Hippocampal formation (tissue), 2 donors: Measurements from ENCODE around the gene KRTAP1-4.
"Not testable (repeated sequence)": the region's sequence is repeated elsewhere in the genome, so short reads cannot be mapped to it uniquely, and the experiment has no call there.

Source experiments
- DNase-seq, 2 donors: peaks; one replicate each; lab custom pipeline; 2025; lab: John Stamatoyannopoulos, UW

Gene KRTAP1-4

DNA sequence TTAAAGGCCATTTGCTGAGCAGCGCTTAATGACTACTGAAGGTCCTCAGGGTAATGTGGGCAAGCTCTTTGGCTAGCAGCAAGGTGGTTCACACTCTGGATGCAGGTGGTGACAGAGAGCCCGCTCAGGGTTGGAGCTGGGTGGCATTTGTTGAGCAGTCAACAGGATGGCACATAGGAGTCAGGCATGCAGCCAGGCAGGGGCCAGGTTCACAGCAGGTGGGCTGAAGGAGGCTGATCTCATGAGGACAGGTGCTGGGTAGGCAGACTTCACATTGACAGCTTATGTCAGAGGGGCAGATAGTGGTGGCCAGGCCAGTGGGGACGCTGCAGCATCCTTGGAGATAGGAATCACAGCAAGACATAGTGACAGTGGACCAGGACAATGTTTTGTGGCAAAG is 25.6 kb downstream of the KRTAP1-4 start:
- no peak for DNase-seq

DNA sequence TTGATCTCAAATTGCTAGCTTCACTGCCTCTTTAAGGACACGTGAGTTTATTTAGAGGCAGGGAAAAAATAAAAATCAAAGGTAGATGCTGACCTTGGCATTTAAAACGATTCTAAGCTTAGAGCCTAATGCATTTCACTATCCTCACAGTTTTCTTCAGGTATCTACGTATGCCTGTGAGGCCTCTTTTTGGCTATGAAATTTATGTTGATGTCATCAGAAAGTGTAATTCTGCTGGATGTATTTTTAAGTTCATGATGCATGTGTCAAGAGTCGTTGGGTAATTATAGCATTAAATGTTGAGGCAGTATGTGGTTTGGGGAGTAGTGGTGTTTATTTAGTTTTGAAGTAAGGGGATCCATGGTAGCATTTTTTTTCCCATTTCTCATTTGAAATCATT is 26.1 kb downstream of the KRTAP1-4 start:
- DNase-seq: no peak

DNA sequence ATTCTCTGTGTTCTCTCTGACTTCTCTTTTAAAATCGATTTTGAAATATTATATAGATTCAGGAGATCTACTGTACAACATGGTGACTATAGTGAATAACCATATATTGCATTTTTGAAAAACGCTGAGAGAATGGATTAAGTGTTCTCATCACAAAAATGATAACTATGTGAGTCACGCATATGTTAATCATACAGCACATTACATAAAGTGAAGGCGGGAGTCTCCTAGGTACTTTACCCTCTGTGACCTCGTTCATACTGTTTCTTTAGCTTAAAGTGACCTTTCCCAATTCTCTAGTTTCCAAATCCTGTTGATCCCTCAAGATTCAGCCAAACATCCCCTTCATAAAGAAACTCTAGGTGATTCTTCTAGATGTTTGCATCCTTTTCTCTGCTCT is 27.2 kb downstream of the KRTAP1-4 start:
- no peak for DNase-seq

DNA sequence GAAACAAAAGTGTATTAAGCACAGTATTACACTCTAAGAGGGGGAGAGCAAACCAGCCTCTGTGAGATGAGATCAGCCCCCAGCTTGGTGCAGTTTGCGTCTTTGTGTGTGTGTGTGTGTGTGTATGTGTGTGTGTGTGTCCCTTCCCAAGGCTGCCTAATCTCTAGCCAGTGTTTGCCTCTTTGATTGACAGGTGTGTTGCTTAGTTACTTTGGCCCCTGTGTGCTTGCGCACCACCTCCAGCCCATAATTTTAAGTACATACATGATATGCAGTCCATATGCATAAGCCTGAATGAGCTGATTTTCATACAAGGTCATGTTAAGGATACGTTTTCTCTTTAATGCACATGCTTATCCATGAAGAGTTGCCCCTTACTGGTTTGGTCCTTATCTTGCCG is 28.2 kb downstream of the KRTAP1-4 start:
- no peak for DNase-seq

DNA sequence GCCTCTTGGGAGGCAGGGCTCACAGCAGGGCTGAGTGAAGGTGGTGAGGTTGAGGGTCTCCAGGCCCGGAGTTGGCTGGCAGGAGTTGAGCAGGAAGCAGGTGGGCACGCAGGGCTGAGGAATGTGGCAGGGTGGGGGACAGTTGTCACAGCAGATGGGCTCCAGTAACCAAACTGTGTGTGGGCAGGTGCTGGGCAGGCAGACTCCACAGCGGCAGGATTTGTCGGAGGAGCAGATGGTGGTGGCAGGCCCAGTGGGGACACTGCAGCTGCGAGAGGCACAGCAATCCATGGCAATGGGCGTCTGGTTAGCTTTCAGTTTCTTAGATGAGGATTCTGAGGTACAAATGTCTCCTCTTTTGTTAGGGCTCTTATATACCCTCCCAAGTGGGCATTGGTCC is 30.4 kb downstream of the KRTAP1-4 start, which contains the start of gene KRTAP3-2:
TSS of gene KRTAP3-2 (minus strand) at position 344 of the 400 bp plus-strand sequence. CDS start at position 291, 53 bp downstream.
- DNase-seq: not testable (repeated sequence)

DNA sequence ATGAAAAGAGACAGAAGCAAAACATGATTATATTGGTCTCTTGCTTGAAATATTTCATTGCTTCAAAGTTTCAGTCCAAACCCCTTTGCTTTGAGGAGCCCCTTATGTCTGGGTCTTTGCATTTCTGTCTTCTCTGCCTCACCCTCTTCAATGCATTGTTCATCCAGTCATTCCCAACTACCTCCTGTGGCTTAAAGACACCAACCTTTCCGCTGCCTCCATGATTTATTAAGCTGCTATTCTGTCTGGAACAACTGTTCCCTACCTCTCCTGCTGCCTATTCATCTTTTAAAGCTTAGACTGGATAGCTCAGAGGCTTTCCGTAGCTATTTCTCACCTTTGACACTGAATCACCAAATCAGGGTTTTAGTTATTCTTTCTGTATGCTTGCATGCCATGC is 32.6 kb downstream of the KRTAP1-4 start:
- no peak for DNase-seq

DNA sequence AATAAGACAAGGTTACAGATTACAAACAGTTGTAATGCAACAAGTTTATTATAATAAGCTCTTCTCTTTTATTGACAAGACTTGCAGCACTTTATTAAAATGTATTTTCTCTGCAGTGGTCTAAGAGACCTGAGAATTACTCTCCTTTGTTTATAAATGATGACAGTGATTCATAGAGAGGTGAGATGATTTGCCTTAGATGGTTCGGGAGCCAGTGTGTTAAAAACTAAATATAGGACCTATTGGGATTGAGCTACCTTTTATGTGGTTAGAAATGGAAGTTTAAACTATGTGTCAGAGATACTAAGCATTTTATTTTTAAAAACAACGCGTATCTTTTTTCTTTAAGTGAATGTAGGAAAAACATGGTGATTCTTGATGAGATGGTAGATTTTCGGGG is 33.2 kb downstream of the KRTAP1-4 start:
- DNase-seq: no peak

DNA sequence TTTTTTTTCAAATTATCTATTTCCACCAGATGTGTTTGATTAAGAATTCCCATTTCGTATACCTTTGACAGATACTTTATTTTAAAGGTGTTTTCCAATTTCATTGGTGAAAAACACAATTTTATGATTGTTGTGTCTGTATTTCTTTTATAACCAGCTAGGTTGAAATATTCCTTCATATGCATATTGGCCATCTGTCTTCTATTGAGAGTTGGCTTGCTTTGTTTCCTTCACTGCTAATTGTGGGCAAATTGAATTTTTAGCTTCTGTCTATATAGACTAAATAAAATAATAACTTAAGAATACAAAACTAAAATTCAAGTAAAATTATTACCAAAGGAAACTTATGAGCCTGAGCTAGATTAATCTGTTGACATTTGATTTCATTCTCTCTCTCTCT is 34.9 kb downstream of the KRTAP1-4 start:
- no peak for DNase-seq

DNA sequence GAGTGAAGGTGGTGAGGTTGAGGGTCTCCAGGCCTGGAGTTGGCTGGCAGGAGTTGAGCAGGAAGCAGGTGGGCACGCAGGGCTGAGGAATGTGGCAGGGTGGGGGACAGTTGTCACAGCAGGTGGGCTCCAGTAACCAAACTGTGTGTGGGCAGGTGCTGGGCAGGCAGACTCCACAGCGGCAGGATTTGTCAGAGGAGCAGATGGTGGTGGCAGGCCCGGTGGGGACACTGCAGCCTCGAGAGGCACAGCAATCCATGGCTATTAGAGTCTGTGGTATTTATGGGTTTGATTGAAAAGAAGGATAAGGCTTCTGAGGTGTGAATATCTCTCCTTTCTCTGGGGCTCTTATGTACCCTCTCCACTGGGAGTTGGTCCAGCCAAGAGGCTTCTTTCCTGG is 36.2 kb downstream of the KRTAP1-4 start, which contains the start of gene KRTAP3-3:
TSS of gene KRTAP3-3 (minus strand) at position 326 of the 400 bp plus-strand sequence. CDS start at position 259, 67 bp downstream.
- DNase-seq: no peak

DNA sequence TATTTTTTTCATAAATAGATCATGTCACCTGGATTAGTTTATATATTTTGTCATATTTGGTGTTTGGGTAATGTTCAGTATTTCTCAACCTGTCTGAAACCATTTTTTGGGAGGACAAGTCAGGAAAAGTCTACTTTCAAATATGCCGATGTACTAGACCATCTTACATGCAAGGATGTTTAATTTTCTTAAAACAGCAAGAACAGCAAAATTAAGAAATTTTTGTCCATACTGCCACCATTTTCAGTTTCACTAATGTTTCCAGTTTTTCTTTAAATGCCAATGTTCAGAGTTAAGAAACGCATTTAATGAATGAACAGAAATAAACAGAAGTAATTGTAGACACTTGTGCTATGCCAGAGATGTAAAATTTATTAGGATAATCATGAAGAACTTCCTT is 36.9 kb downstream of the KRTAP1-4 start:
- DNase-seq: no peak

DNA sequence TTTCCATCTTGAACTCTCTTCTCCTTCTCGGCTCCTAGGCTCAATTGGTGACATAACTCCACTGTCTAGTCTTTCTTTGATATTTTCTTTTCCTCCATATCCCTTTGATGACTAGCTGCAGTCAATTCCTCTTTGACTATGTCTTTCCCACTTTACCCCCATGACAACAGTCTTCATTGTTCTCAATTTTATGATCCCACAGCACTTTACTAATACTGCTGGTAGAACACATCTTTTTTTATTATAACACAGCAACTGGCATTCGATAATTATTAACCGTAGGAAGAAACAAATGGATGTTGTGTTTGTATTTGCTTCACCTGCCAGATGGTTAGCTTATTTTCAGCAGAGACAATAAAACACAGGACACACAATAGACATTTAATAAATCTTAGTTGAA is 37.3 kb downstream of the KRTAP1-4 start:
- DNase-seq: no peak

DNA sequence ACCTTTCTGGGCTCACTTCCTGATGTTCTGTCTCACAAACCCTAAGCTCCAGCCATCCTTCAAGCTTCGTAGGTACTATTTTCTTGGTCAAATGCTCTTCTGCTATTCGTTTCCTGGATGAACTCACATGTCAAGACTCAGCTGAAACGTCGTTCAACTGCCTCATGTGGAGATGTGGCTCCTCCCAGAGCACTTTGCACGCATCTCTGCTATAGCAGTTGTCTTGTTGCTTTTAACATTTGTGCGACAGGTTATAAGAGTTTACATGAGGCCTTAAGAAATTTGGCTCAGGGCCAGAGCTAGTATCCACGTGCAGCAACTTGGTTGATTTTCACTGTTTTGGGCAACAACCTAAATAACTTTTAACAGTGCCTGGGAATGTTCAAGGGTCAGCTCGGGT is 43.1 kb downstream of the KRTAP1-4 start:
- no peak for DNase-seq

DNA sequence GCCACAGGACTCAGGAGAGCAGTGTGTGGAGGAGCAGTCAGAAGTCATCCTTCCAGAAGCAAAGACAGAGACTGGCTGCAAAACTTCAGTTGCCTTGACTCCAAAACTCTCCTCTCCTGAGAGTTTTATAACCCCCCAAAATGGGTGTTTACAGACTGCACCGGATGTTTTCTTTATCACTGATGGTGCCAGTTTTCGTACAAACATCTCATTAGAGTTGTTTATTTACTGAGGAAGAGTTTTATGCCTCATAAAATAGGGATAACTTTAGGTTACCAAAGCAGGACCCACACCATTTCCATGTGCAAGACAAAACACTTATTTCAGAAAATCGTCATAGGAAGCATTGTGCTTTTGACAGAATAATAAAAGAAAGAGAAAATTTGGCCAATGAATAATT is 45.8 kb downstream of the KRTAP1-4 start, which contains the start of gene KRT40:
TSS of gene KRT40 (minus strand) at position 101 of the 400 bp plus-strand sequence. CDS start at position 48, 53 bp downstream.
- DNase-seq: no peak

DNA sequence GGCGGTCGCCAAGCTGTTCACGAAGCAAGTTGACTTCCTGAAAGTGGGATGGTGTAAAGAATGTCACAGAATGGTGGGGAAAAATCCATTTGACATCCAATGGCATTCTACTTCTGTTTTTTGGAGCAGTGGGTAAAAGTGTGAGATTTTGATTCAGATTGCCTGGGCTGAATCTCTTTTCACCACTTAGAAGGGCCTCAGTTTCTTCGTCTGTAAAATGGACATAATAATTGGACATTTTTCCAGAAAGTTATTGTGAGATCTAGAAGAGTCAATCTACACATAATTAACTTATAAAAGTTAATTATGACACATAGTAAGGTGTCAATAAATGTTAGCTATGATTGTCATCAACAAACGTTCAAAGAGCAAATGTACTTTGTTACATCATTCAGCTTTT is 48.9 kb downstream of the KRTAP1-4 start:
- no peak for DNase-seq

DNA sequence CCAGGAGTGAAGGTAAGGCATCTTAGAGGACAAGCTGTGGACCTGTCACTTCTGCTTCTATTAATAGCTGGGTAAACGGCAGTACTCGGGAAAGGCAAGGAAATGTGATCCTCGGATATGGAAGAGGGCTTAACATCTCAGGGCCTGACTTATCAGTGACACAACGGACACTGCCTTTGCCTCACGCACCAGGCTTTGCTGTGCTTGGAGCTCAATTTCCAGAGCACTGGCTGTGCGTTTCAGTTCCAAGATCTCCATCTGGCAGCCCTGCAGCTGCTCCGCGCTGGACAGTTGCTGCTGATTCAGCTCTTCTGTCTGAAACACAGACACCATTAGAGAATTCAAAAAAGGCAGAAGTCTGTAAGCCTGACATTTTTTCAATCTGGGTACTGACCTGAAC is 49.4 kb downstream of the KRTAP1-4 start:
- peak; percentile 6 to 37 for DNase-seq

DNA sequence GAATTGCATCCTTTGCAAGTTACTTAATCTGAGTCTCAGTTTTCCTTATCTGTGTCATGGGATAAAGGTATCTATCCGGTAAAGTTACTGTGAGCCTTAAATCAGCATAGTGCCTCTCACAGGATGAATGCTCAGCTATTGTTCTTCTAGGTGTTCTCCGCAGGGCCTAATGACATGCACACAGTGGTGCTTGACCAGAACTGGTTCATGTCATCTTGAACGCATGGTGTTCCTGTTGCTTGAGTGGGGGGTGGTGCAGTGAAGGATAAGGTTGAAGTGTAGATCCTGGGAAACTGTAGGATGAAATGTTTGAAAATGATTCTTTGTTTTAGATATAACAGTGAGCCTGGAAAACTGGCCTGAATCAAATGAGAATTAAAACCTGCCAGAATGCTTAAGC is 49.9 kb downstream of the KRTAP1-4 start:
- DNase-seq: no peak
